Measurements from ENCODE around the gene EMX2.

- no peak for TF ChIP-seq POLR2A (IDR thresholded peaks at IDR 0.05)
- TF ChIP-seq CTCF (IDR thresholded peaks at IDR 0.05) = no peak
Measured at GRCh38 chr10:117563780-117564179, 21.2 kb downstream of the EMX2 start.

All from adrenal gland (tissue), 5 donors.